Stimulated activated CD4-positive, alpha-beta T cell treated with anti-CD3 and anti-CD28 coated beads, Interleukin-4, amount 100 ng/mL, for 48 hours (primary cell): ENCODE results near the gene PPM1G.

ENCODE experiments used
- DNase-seq, 2 donors: peaks; one replicate each; pipeline ENCODE4 v3.0.0-alpha.2; 2020; ENCODE audit warnings: low read depth in 2 of 2

PPM1G gene

GRCh38 chr2:27416151-27416550, 6.8 kb upstream of the PPM1G start:
- DNase-seq = no peak

- no peak for DNase-seq
Observed at GRCh38 chr2:27412419-27413152, 3.2 kb upstream of the PPM1G start.

- peak in 1 of 2 donors; percentile 5 for DNase-seq
Observed at GRCh38 chr2:27408601-27409320, 630 bp downstream of the PPM1G start.

GRCh38 chr2:27407798-27408491, 1.4 kb downstream of the PPM1G start:
- DNase-seq = no peak

- DNase-seq = no peak
Observed at GRCh38 chr2:27400348-27401135, 8.8 kb downstream of the PPM1G start.

DNA sequence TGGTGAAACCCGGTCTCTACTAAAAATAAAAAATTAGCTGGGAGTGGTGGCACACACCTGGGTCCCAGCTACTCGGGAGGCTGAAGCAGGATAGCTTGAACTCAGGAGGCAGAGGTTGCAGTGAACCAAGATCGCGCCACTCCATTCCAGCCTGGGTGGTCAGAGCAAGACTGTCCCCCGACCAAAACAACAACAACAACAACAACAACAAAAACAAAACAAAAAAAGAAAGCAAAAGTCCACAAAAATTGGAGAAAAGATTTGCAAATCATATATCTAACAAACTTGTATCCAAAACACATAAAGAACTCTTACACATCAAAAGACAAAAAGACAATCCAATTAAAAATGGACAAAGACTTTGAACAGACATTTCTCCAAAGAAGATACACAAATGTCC, 10.4 kb downstream of the PPM1G start:
- no peak for DNase-seq

GRCh38 chr2:27393225-27393624, 16.2 kb downstream of the PPM1G start:
- DNase-seq = no peak

DNA sequence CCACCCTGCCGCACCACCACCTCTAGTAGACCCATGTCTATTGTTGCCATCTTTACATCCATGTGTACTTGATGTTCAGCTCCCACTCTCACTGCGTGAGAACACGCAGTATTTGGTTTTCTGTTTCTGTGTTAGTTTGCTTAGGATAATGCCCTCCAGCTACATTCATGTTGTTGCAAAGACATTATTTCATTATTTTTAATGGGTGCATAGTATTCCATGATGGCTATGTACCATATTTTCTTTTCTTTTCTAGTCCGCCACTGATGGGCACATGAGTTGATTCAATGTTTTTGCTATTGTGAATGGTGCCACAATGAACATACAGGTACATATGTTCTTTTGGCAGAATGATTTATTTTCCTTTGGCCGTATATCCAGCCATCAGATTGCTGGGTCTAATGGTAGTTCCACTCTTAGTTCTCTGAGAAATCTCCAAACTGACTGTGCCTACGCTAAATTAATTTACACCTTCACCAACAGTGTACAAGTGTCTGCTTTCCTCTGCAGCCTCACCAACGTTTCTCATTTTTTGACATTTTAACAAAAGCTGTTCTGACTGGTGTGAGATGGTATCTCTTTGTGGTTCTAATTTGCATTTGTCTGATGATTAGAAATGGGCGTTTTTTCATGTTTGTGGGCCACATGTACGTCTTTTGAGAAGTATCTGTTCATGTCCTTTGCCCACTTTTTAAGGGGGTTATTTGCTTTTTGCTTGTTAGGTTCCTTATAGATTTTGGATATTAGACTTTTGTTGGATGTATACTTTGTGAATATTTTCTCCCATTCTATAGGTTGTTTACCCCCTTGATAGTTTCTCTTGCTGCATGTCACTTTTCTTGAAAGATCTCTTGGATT, 18.3 kb downstream of the PPM1G start:
- no peak for DNase-seq

DNA sequence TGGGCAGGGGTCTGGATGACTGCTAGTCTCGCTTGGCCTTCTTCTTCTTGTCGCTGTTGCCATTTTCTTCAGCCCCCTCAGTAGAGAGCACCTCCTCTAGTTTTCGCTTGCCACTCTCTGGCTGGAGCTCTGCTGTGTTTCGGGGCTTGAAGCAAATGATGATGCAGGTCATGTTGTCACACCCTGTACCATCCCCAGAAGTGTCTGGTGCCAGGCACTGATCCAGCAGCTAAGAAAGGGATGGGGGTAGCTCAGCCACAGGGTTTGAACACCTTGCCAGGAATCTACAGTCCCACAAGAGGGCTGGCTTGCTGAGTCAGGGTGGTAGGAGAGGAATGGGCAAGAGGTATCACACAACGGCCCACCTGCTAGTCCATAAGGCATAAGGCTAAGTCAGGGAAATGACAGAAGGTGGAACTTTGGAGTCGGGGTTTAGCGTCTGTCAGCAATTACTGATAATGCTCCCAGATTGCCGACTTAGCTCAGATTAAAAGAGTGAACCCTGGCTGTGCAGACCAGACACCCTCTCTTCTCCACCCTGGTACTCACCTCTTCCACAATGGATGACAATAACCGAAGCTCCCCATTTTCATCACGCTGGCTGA, 27.7 kb downstream of the PPM1G start:
- no peak for DNase-seq

- DNase-seq = peak; percentile 84 to 90
Observed at GRCh38 chr2:27380626-27381545, 28.5 kb downstream of the PPM1G start, which contains the start of gene ZNF513. TSS of gene ZNF513 (minus strand) at chr2:27380734. CDS start at chr2:27380526, 208 bp downstream.

DNA sequence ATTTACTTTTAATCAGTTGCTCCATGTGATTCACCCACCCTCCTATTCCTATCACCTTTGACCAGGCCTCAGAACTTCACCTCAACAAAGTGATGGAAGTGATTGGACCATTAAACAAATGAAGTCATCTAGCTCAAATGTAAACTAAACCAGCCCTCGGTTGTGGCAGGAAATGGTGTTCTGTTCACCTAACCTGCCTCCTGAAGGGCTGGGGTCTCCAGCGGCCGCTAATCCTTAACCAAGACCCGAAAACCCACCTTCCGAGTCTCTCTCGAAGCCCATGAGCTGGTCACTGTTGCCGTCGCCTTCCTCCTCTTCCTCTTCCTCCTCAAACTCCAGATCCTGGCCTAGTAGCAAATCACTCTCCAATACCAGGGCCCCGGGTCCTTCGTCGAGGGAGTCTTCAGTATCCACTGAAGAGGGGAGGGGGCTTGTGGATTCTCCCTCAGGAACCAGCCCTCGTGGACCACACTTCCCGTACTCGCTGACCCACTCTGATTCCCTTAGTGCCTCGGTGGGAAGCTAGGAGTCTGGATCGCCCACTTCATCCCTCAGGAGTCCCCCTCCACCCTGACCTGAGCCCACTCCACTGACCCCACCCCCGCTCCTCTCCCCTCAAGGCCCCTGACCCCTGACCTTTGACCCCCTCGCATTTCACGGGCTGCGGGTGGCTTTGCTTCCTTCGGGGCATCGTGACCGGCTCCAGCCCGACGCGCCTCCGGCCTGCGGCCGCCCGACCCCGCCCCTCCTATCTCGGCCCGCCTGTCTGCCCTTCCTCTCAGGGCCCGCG, 29.4 kb downstream of the PPM1G start:
- peak in 1 of 2 donors; percentile 30 for DNase-seq

DNA sequence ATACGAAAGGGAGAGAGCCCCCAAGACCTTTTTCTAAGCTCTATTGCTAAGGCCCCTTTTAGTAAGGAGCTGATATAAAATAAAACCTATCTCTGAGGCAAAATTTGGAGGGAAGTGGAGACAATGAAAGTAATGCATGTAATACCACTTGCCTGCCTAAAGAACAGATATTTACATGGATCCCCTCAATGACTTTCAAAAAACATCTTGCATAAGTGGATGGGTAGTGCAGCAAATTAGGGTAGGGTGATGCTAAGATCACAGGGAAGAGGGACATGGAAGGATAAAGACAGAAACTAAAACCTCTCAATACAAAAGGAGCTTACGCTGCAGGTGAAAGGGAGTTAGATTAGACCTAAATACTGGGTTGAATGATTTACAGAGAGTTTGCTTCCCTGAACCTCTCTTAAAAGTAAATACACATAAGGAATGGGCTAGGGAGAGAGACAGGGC, 30.0 kb downstream of the PPM1G start:
- DNase-seq = no peak

DNA sequence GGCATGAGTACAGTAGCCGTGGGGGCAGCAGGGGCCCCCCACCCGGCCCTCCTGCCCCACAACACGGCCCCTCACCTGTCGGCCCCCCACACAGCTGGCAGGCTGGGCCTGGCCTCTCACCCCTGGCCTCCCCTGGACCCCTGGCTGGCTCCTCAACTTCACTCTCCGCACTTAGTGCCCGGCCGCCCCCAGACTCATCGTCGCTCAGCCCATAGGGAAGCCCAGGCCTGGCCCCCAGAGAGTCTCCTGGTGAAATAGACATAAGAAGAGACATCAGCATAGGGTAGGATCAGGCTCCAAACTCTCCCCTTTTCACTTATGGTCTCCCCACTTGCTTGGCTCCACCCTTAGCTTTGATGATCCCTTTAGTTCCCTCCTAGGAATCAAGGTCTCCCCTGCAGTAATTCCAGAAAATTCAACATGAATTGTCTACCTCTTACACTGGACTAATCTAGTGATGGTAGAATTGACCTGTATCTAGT, 30.5 kb downstream of the PPM1G start:
- DNase-seq = no peak

GRCh38 chr2:27378096-27378808, 31.1 kb downstream of the PPM1G start:
- no peak for DNase-seq

- no peak for DNase-seq
Observed at GRCh38 chr2:27377618-27378095, 31.7 kb downstream of the PPM1G start.

GRCh38 chr2:27376866-27377617, 32.3 kb downstream of the PPM1G start:
- no peak for DNase-seq
